Gastroesophageal sphincter (tissue), 4 donors: ENCODE data around the gene ARFGAP2. TPM values are rescaled to one million over a fixed set of nuclear protein-coding genes. Genes with fewer than 3 reads are reported as not detected.

Source experiments
- ATAC-seq: fragments of 150-250 bp; one replicate; pipeline ENCODE4 v1.9.1; 2016; ENCODE audit warnings: mild to moderate bottlenecking, moderate library complexity
- H3K27ac ChIP-seq, 4 donors: fragments of 200-600 bp; sonication (generic) in 3 of 4; 1 replicate in 3 of 4; 2 replicates in 1 of 4; pipeline ENCODE4 v1.5.1; 2016 to 2019
- H3K27me3 ChIP-seq: fragments of 200-600 bp; sonication (generic); one replicate; pipeline ENCODE4 v1.5.1; 2019
- H3K36me3 ChIP-seq, 2 donors: fragments of 200-600 bp; sonication (generic); one replicate each; pipeline ENCODE4 v1.5.1; 2019; ENCODE audit warnings: control low read depth in 1 of 2
- H3K4me1 ChIP-seq, 3 donors: fragments of 200-600 bp; sonication (generic); 1 replicate in 2 of 3; 2 replicates in 1 of 3; pipeline ENCODE4 v1.5.1; 2016 to 2019; ENCODE audit warnings: control low read depth in 2 of 3
- H3K4me3 ChIP-seq, 2 donors: fragments of 200-600 bp; sonication (generic); one replicate each; pipeline ENCODE4 v1.5.1; 2019; ENCODE audit warnings: mild to moderate bottlenecking in 1 of 2, moderate library complexity in 1 of 2
- H3K9me3 ChIP-seq, 3 donors: fragments of 200-600 bp; sonication (generic); one replicate each; pipeline ENCODE4 v1.5.1; 2017 to 2019; ENCODE audit warnings: control low read depth in 2 of 3
- CTCF ChIP-seq, 4 experiments: fragments of 200-600 bp in 2 of 4; fragments of 450-650 bp in 2 of 4; sonication (generic) in 1 of 4; IDR thresholded peaks; one replicate each; pipeline ENCODE4 v1.5.1; 2017 to 2019; ENCODE audit warnings: antibody characterized with exemption in 4 of 4, mild to moderate bottlenecking in 2 of 4, moderate library complexity in 2 of 4
- EP300 ChIP-seq: sonication (generic); formaldehyde crosslinking; IDR thresholded peaks from one replicate; pipeline ENCODE4 v1.6.1; 2017; ENCODE audit warnings: antibody characterized with exemption, mild to moderate bottlenecking
- POLR2A ChIP-seq, 2 donors: fragments of 450-650 bp; IDR thresholded peaks; one replicate each; pipeline ENCODE4 v1.6.1; 2017; ENCODE audit warnings: antibody characterized with exemption in 2 of 2, mild to moderate bottlenecking in 2 of 2, moderate library complexity in 1 of 2
- POLR2AphosphoS5 ChIP-seq: sonication (generic); formaldehyde crosslinking; IDR thresholded peaks from one replicate; pipeline ENCODE4 v1.6.1; 2017; ENCODE audit warnings: antibody characterized with exemption
- WGBS, 2 donors: methylation state at CpG; one replicate each; pipeline ENCODE4 v1.1.5; 2018; ENCODE audit warnings: low coverage in 1 of 2; 5-methylcytosine and 5-hydroxymethylcytosine counted together
- total RNA-seq, 4 donors: library from RNA; depleted of rRNA; stranded (reverse); fragments of >200 nt; gene quantifications; one replicate each; pipeline ENCODE4 v1.1.0, GENCODE V29; 2016

Gene ARFGAP2
- total RNA-seq, 4 donors from 2014 or later, result 127 to 223 (median 198) TPM

DNA sequence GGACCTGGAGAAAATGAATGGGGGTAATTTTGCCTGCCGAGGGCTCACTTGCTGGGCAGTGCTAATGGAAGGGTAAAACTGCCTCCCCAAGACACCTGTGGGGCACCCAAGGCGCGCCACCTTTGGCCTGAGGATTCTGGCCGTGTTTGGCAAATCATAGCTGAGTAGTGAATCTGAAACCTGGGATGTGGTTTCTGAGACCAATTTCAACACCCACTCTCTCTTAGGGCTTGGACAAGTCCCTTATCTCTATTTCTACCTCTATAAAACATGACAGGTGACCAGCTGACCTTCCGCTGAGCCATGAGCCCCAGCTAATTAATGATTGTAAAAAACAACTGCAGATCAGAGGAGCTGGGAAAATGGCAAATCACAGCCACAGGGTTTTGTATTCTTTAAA, 11.0 kb upstream of the ARFGAP2 start:
- Histone ChIP-seq H3K27ac (peak overlapping the region; percentile 80 to 94 (median 89)), H3K4me3 (peak overlapping the region in 1 of 2 donors; percentile 67), H3K9me3 (no peaks in the 10 kb centered on the region), H3K27me3 (no peaks in the 10 kb centered on the region), H3K36me3 (peaks cover 0 to 4% of the 10 kb centered on the region in 2 donors), H3K4me1 (peaks cover 0 to 65% (median 27%) of the 10 kb centered on the region in 3 donors)
- TF ChIP-seq POLR2A (IDR thresholded peaks at IDR 0.05) (no peak), POLR2AphosphoS5 (no peak), EP300 (no peak), CTCF (IDR thresholded peaks at IDR 0.05) (no peak)
- 7 to 20% methylated on average over 4 to 5 of the region's 5 CpGs for WGBS, 2 donors
- no peak for ATAC-seq

DNA sequence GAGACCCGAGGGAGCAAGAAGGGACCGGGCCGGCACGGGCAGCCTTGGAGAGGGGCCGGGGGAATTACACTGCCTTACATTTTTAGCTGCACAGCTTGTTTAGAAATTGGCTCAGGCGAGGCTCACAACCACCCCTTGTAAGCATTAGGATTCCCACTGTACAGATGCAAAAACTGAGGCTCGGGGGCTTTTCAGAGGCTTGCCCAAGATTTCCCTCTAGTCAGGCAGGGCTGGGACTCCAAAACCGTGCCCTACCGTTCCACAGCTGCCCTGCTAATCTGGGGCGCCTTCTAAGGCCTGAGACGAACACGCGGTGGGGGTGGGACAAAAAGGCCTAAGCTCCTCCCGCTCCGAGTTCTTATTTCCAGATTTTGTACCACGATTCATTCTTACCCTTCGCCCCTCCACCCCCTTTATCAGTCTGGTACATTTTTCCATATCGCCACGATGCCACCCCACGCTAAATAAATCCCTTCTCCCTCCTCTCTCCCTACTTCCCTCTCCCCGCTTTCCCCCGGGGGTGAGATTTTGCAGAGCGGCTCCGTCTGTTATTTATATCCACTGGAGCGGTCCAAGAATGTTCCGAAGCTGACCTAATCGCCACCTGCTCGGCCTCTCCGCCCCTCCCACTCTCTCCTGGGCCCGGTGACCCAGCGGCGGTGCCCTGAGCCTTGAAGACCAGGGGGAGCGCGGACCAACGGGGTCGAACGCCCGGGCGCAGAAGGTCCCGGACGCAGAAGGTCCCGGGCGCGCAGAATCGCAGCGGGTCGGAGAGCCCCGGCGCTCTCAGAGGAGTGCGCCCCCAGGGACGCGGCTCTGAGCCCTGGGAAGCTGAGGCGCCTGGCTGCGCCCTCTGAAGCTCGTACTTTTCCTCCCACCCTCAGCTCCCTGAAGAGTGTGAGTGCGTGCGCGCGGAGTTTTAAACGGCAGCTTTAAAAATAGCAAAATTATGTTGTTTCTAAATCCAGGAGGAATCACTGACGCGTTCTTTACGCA, 10.3 kb upstream of the ARFGAP2 start:
- Histone ChIP-seq H3K36me3 (peaks cover 0 to 11% of the 10 kb centered on the region in 2 donors), H3K27me3 (no peaks in the 10 kb centered on the region), H3K27ac (peak overlapping the region; percentile 80 to 94 (median 89)), H3K9me3 (no peaks in the 10 kb centered on the region), H3K4me1 (peaks cover 0 to 71% (median 27%) of the 10 kb centered on the region in 3 donors), H3K4me3 (peak overlapping the region; percentile 67 to 76)
- 2% methylated on average over 13 to 14 of the region's 63 CpGs for WGBS, 2 donors
- TF ChIP-seq POLR2A (IDR thresholded peaks at IDR 0.05) (peak in 1 of 2 donors; percentile 23), EP300 (no peak), CTCF (IDR thresholded peaks at IDR 0.05) (peak in 2 of 4 experiments; percentile 9 to 35), POLR2AphosphoS5 (no peak)
- ATAC-seq, result peak; percentile 62

DNA sequence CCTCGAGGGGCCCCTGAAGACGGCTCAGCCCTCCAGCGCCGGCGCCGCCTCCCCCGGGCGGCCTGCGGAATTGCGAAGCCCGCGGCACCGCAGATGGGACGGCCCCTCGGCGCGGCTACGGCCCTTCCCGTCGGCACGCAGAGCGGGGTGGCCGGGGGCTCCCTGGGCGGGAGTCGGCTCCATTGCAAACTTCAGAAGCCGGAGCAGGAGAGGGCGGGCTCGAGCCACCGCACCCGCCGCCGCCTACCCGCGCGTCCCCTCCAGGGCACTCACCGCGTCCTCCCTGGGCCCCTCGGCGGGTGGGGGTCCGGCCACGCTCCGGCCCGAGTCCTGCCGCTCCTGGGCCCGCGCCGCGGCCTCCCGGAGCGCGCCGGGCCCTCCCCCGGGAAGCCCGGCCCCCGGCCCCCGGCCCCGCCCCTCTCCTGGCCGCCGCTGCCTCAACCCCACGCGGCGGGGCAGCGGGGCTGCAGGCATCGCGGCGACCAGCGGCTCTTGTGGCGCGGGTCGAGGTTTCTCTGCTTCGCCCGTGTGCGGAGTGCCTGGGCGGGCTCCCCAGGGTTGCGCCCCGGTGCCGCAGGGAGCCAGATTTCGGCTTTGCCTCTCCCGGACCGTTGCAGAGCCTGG, 9.5 kb upstream of the ARFGAP2 start, which contains the start of gene PACSIN3:
TSS of gene PACSIN3 (minus strand) at position 359 of the 624 bp plus-strand sequence. CDS start 3,707 bp downstream, outside the sequence.
- no peak for TF ChIP-seq EP300
- peak in 1 of 2 donors; percentile 54 for TF ChIP-seq POLR2A (IDR thresholded peaks at IDR 0.05)
- TF ChIP-seq CTCF (IDR thresholded peaks at IDR 0.05), result peak in 3 of 4 experiments; percentile 8 to 40 (median 22)
- H3K27ac ChIP-seq, result peak within 1 kb of the TSS; percentile 80 to 94 (median 89)
- peaks cover 0 to 15% of the 10 kb centered on the region in 2 donors for H3K36me3 ChIP-seq
- H3K4me1 ChIP-seq, result peaks cover 0 to 71% (median 27%) of the 10 kb centered on the region in 3 donors
- ATAC-seq, result peak; percentile 71
- WGBS, 2 donors, result no CpG with 5 or more reads among the region's 80 CpGs
- H3K27me3 ChIP-seq, result no peaks in the 10 kb centered on the region
- H3K4me3 ChIP-seq, result peak within 1 kb of the TSS; percentile 67 to 76
- H3K9me3 ChIP-seq, result no peaks in the 10 kb centered on the region

GRCh38 chr11:47185305-47186075, 8.8 kb upstream of the ARFGAP2 start:
- TF ChIP-seq CTCF (IDR thresholded peaks at IDR 0.05) (no peak), POLR2A (IDR thresholded peaks at IDR 0.05) (peak; percentile 44 to 48), POLR2AphosphoS5 (peak; percentile 37), EP300 (no peak)
- WGBS, 2 donors, result 0% methylated on average over 11 of the region's 50 CpGs; no CpG with 5 or more reads in 1 of the 2 donors
- Histone ChIP-seq H3K9me3 (no peaks in the 10 kb centered on the region), H3K27ac (peak overlapping the region; percentile 80 to 94 (median 89)), H3K4me1 (peaks cover 0 to 71% (median 27%) of the 10 kb centered on the region in 3 donors), H3K36me3 (peaks cover 0 to 19% of the 10 kb centered on the region in 2 donors), H3K4me3 (peak overlapping the region; percentile 67 to 76), H3K27me3 (no peaks in the 10 kb centered on the region)
- peak; percentile 30 for ATAC-seq
